ENCODE data around the gene UBAP1L.
"Not testable (repeated sequence)": the region's sequence is repeated elsewhere in the genome, so short reads cannot be mapped to it uniquely, and the experiment has no call there.

- TF ChIP-seq CTCF (optimal IDR thresholded peaks at IDR 0.05 in 1 of 3, IDR thresholded peaks at IDR 0.05 in 1 of 3, conservative IDR thresholded peaks at IDR 0.05 in 1 of 3; ENCODE audit: extremely low read depth in 1 of 3, insufficient read depth in 2 of 3, low read length in 3 of 3); EZH2 (IDR thresholded peaks at IDR 0.05; ENCODE audit: low read length): not testable (repeated sequence)
Observed at GRCh38 chr15:65138631-65139030, 23.6 kb upstream of the UBAP1L start.

Data from keratinocyte (primary cell).